Measurements from ENCODE around the gene B4GALNT3. TPM values are rescaled to one million over a fixed set of nuclear protein-coding genes. Genes with fewer than 3 reads are reported as not detected.

The B4GALNT3 gene
- total and polyA plus RNA-seq, 2 of the 13 experiments (the other 11 are each of a cell fraction or from before 2014, with no cell fraction given): 3.2 to 4.4 TPM

DNA sequence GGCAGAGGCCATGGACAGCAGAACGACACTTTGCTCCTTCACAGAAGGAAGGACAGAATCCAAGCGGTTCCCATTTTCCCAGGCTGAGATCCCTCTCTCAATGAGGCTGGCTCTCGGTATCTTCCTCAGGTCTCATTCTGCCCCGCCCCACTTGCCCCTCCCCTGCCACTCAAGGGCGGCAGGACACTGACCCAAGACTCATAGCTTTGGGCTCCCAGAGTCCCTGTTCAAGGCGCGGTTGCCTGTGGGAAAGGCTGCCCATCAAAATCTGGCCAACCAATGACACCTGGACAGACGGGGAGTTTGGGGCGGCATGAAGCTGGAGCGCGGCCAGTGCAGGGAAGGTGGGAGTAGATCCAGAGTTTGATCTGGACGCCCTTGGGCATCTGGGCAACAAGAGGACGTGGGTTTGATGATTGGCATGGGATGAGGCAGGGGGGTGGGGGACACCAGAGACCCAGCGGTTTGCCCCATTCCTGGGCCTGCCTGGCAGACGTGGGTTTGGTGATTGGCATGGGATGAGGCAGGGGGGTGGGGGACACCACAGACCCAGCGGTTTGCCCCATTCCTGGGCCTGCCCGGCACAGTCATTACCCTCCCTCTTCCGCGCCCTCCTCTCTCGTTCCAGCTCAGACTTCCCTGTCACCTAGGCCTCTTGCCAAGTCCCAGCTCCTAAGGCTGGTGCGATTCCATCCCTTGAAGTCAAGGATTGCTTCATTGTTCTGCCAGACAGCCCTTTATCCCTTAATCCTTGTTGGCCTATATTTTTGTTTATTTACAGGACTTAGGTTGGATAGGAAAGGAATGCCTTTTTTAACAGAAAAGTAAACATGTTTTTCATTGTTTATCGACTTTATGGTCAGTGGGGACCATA, 111.4 kb downstream of the B4GALNT3 start (continued):
- TF ChIP-seq AGO2 (optimal IDR thresholded peaks at IDR 0.05; ENCODE audit: low read depth, low read length) (no peak), RBM39 (IDR thresholded peaks at IDR 0.05; ENCODE audit: low read depth, low read length, poor library complexity, severe bottlenecking) (peak; percentile 30), RBAK (CRISPR knock-in tag; IDR thresholded peaks at IDR 0.05) (no peak), HNRNPH1 (optimal IDR thresholded peaks at IDR 0.05; ENCODE audit: low read depth, low read length) (no peak), ZNF577 (CRISPR knock-in tag; IDR thresholded peaks at IDR 0.05; ENCODE audit: borderline replicate concordance, low read depth) (no peak), ZNF703 (CRISPR knock-in tag; IDR thresholded peaks at IDR 0.05; ENCODE audit: borderline replicate concordance) (no peak), ZNF546 (CRISPR knock-in tag; conservative IDR thresholded peaks at IDR 0.05) (no peak), ZSCAN20 (CRISPR knock-in tag; IDR thresholded peaks at IDR 0.05; ENCODE audit: borderline replicate concordance) (no peak), SOX5 (CRISPR knock-in tag; IDR thresholded peaks at IDR 0.05; ENCODE audit: borderline replicate concordance) (peak; percentile 84; the same call in 1 of the 2 replicates), HNRNPLL (IDR thresholded peaks at IDR 0.05; ENCODE audit: low read depth, low read length, poor library complexity, severe bottlenecking) (peak; percentile 28), ZNF143 (CRISPR knock-in tag; IDR thresholded peaks at IDR 0.05) (peak; percentile 42; the same call in 1 of the 2 replicates), KLF11 (CRISPR knock-in tag; IDR thresholded peaks at IDR 0.05) (no peak), ZNF317 (CRISPR knock-in tag; IDR thresholded peaks at IDR 0.05) (peak; percentile 36; the same call in 1 of the 2 replicates), ZNF501 (CRISPR knock-in tag; IDR thresholded peaks at IDR 0.05) (no peak), RELA (CRISPR knock-in tag; IDR thresholded peaks at IDR 0.05) (no peak), SMYD3 (CRISPR knock-in tag; IDR thresholded peaks at IDR 0.05) (no peak), ZNF230 (CRISPR knock-in tag; IDR thresholded peaks at IDR 0.05) (no peak), ZSCAN21 (CRISPR knock-in tag; IDR thresholded peaks at IDR 0.05; ENCODE audit: borderline replicate concordance) (no peak), ZBTB42 (CRISPR knock-in tag; IDR thresholded peaks at IDR 0.05) (no peak), NFYB (CRISPR knock-in tag; IDR thresholded peaks at IDR 0.05) (0 out of 2 replicates have a peak, but pooled peaks have one; percentile 28), RFXANK (CRISPR knock-in tag; IDR thresholded peaks at IDR 0.05) (no peak), YY1 (IDR thresholded peaks at IDR 0.05; ENCODE audit: insufficient read depth, insufficient replicate concordance, low read depth, low read length) (no peak), ERF (CRISPR knock-in tag; IDR thresholded peaks at IDR 0.05) (peak; percentile 13; the same call in 1 of the 2 replicates), ZNF761 (CRISPR knock-in tag; conservative IDR thresholded peaks at IDR 0.05) (no peak), ZNF75D (CRISPR knock-in tag; IDR thresholded peaks at IDR 0.05; ENCODE audit: borderline replicate concordance) (peak; percentile 77; the same call in 1 of the 2 replicates)
- TF ChIP-seq, protein P1, sequence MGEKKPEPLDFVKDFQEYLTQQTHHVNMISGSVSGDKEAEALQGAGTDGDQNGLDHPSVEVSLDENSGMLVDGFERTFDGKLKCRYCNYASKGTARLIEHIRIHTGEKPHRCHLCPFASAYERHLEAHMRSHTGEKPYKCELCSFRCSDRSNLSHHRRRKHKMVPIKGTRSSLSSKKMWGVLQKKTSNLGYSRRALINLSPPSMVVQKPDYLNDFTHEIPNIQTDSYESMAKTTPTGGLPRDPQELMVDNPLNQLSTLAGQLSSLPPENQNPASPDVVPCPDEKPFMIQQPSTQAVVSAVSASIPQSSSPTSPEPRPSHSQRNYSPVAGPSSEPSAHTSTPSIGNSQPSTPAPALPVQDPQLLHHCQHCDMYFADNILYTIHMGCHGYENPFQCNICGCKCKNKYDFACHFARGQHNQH (CRISPR knock-in tag; IDR thresholded peaks at IDR 0.05): no peak
- TF ChIP-seq, protein P2, sequence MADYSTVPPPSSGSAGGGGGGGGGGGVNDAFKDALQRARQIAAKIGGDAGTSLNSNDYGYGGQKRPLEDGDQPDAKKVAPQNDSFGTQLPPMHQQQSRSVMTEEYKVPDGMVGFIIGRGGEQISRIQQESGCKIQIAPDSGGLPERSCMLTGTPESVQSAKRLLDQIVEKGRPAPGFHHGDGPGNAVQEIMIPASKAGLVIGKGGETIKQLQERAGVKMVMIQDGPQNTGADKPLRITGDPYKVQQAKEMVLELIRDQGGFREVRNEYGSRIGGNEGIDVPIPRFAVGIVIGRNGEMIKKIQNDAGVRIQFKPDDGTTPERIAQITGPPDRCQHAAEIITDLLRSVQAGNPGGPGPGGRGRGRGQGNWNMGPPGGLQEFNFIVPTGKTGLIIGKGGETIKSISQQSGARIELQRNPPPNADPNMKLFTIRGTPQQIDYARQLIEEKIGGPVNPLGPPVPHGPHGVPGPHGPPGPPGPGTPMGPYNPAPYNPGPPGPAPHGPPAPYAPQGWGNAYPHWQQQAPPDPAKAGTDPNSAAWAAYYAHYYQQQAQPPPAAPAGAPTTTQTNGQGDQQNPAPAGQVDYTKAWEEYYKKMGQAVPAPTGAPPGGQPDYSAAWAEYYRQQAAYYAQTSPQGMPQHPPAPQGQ (CRISPR knock-in tag; IDR thresholded peaks at IDR 0.05; ENCODE audit: borderline replicate concordance): no peak
- TF ChIP-seq, protein P3, sequence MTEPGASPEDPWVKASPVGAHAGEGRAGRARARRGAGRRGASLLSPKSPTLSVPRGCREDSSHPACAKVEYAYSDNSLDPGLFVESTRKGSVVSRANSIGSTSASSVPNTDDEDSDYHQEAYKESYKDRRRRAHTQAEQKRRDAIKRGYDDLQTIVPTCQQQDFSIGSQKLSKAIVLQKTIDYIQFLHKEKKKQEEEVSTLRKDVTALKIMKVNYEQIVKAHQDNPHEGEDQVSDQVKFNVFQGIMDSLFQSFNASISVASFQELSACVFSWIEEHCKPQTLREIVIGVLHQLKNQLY (CRISPR knock-in tag; IDR thresholded peaks at IDR 0.05): no peak
